SJSA1 (cell line): ENCODE measurements around the gene CDYL. TPM values are rescaled to one million over a fixed set of nuclear protein-coding genes. Genes with fewer than 3 reads are reported as not detected.

ENCODE experiments used
- DNase-seq, 2 experiments: peaks; one replicate each; pipeline ENCODE4 v3.0.0-alpha.2; 2015 to 2020; ENCODE audit warnings: low spot score in 2 of 2, low read depth in 1 of 2
- H3K27ac ChIP-seq: fragments of 250-450 bp; sonication (Bioruptor Pico); 2 replicates; pipeline ENCODE4 v1.5.1; 2020; ENCODE audit warnings: mild to moderate bottlenecking, moderate library complexity
- H3K27me3 ChIP-seq: fragments of 250-450 bp; sonication (Bioruptor Pico); replicated peaks from 2 replicates; pipeline ENCODE4 v1.5.1; 2020; ENCODE audit warnings: mild to moderate bottlenecking, moderate library complexity
- H3K36me3 ChIP-seq: fragments of 250-450 bp; sonication (Bioruptor Pico); 2 replicates; pipeline ENCODE4 v1.5.1; 2020; ENCODE audit warnings: mild to moderate bottlenecking
- H3K4me1 ChIP-seq: fragments of 250-450 bp; sonication (Bioruptor Pico); replicated peaks from 2 replicates; pipeline ENCODE4 v1.6.1; 2021; ENCODE audit warnings: mild to moderate bottlenecking
- H3K4me3 ChIP-seq: fragments of 250-450 bp; sonication (Bioruptor Pico); 2 replicates; pipeline ENCODE4 v1.5.1; 2020; ENCODE audit warnings: mild to moderate bottlenecking
- H3K9me3 ChIP-seq: fragments of 250-450 bp; sonication (Bioruptor Pico); replicated peaks from 2 replicates; pipeline ENCODE4 v1.5.1; 2020; ENCODE audit warnings: mild to moderate bottlenecking
- total RNA-seq: library from RNA; depleted of rRNA; stranded (reverse); fragments of >200 nt; shearing (Covaris generic); gene quantifications from 2 replicates; pipeline ENCODE4 v1.2.3, GENCODE V29; 2014

CDYL gene
- total RNA-seq, 1 experiment from 2014 or later, result 36.1 TPM

GRCh38 chr6:4870821-4871494, 94.8 kb downstream of the CDYL start:
- H3K4me3 ChIP-seq, result no peak overlapping the region
- no peaks in the 10 kb centered on the region for H3K27me3 ChIP-seq
- no peaks in the 10 kb centered on the region for H3K9me3 ChIP-seq
- DNase-seq, result peak in 1 of 2 experiments; percentile 19
- H3K27ac ChIP-seq, result no peak overlapping the region
- H3K36me3 ChIP-seq, result no peaks in the 10 kb centered on the region
- peaks cover 8% of the 10 kb centered on the region for H3K4me1 ChIP-seq

- Histone ChIP-seq H3K27me3 (no peaks in the 10 kb centered on the region), H3K36me3 (no peaks in the 10 kb centered on the region), H3K4me3 (no peak overlapping the region), H3K9me3 (no peaks in the 10 kb centered on the region), H3K4me1 (peaks cover 8% of the 10 kb centered on the region), H3K27ac (no peak overlapping the region)
- no peak for DNase-seq
Observed at GRCh38 chr6:4871825-4872224, 95.6 kb downstream of the CDYL start.

- Histone ChIP-seq H3K4me1 (peaks cover 8% of the 10 kb centered on the region), H3K27ac (no peak overlapping the region), H3K36me3 (no peaks in the 10 kb centered on the region), H3K4me3 (no peak overlapping the region), H3K27me3 (no peaks in the 10 kb centered on the region), H3K9me3 (no peaks in the 10 kb centered on the region)
- DNase-seq, result no peak
Observed at GRCh38 chr6:4872841-4873240, 96.6 kb downstream of the CDYL start.

GRCh38 chr6:4873928-4874327, 97.7 kb downstream of the CDYL start:
- H3K36me3 ChIP-seq, result no peaks in the 10 kb centered on the region
- H3K9me3 ChIP-seq, result no peaks in the 10 kb centered on the region
- no peaks in the 10 kb centered on the region for H3K27me3 ChIP-seq
- H3K4me3 ChIP-seq, result no peak overlapping the region
- no peak overlapping the region for H3K27ac ChIP-seq
- DNase-seq, result no peak
- peaks cover 8% of the 10 kb centered on the region for H3K4me1 ChIP-seq

- no peak for DNase-seq
- H3K36me3 ChIP-seq, result no peaks in the 10 kb centered on the region
- H3K4me1 ChIP-seq, result peaks cover 8% of the 10 kb centered on the region; the same call in 1 of the 2 replicates
- no peaks in the 10 kb centered on the region for H3K9me3 ChIP-seq
- no peak overlapping the region for H3K4me3 ChIP-seq
- no peak overlapping the region for H3K27ac ChIP-seq
- H3K27me3 ChIP-seq, result no peaks in the 10 kb centered on the region
Observed at GRCh38 chr6:4879741-4880275, 103.6 kb downstream of the CDYL start.

GRCh38 chr6:4880363-4880762, 104.2 kb downstream of the CDYL start:
- H3K4me1 ChIP-seq, result peaks cover 8% of the 10 kb centered on the region; the same call in 1 of the 2 replicates
- DNase-seq, result no peak
- H3K27me3 ChIP-seq, result no peaks in the 10 kb centered on the region
- H3K36me3 ChIP-seq, result no peaks in the 10 kb centered on the region
- H3K9me3 ChIP-seq, result no peaks in the 10 kb centered on the region
- no peak overlapping the region for H3K4me3 ChIP-seq
- no peak overlapping the region for H3K27ac ChIP-seq

- Histone ChIP-seq H3K4me1 (peaks cover 8% of the 10 kb centered on the region; the same call in 1 of the 2 replicates), H3K27ac (no peak overlapping the region), H3K36me3 (no peaks in the 10 kb centered on the region), H3K9me3 (no peaks in the 10 kb centered on the region; the same call in 1 of the 2 replicates), H3K4me3 (no peak overlapping the region), H3K27me3 (no peaks in the 10 kb centered on the region)
- DNase-seq, result no peak
Observed at GRCh38 chr6:4883298-4883697, 107.1 kb downstream of the CDYL start.

GRCh38 chr6:4884646-4885340, 108.6 kb downstream of the CDYL start:
- Histone ChIP-seq H3K4me3 (no peak overlapping the region), H3K4me1 (peaks cover 8% of the 10 kb centered on the region; the same call in 1 of the 2 replicates), H3K27ac (no peak overlapping the region), H3K27me3 (no peaks in the 10 kb centered on the region), H3K9me3 (no peaks in the 10 kb centered on the region; the same call in 1 of the 2 replicates), H3K36me3 (no peaks in the 10 kb centered on the region)
- no peak for DNase-seq

- no peak overlapping the region for H3K4me3 ChIP-seq
- H3K9me3 ChIP-seq, result no peaks in the 10 kb centered on the region; the same call in 1 of the 2 replicates
- DNase-seq, result no peak
Observed at GRCh38 chr6:4885341-4885933, 109.2 kb downstream of the CDYL start.

GRCh38 chr6:4888841-4889240, 112.6 kb downstream of the CDYL start:
- no peaks in the 10 kb centered on the region for H3K27me3 ChIP-seq
- no peak overlapping the region for H3K27ac ChIP-seq
- H3K36me3 ChIP-seq, result peaks cover 13% of the 10 kb centered on the region; the same call in 1 of the 2 replicates
- H3K4me3 ChIP-seq, result no peak overlapping the region
- no peaks in the 10 kb centered on the region for H3K4me1 ChIP-seq
- DNase-seq, result no peak
- H3K9me3 ChIP-seq, result no peaks in the 10 kb centered on the region; the same call in 1 of the 2 replicates

More at GRCh38 chr6:4885341-4885933, 109.2 kb downstream of the CDYL start:
- no peak overlapping the region for H3K27ac ChIP-seq
- no peaks in the 10 kb centered on the region for H3K27me3 ChIP-seq
- H3K4me1 ChIP-seq, result peaks cover 2% of the 10 kb centered on the region; the same call in 1 of the 2 replicates
- H3K36me3 ChIP-seq, result no peaks in the 10 kb centered on the region

- no peaks in the 10 kb centered on the region for H3K27me3 ChIP-seq
- no peak for DNase-seq
- H3K36me3 ChIP-seq, result peaks cover 22% of the 10 kb centered on the region; the same call in 1 of the 2 replicates
- no peaks in the 10 kb centered on the region; the same call in 1 of the 2 replicates for H3K9me3 ChIP-seq
- H3K4me1 ChIP-seq, result no peaks in the 10 kb centered on the region
- H3K4me3 ChIP-seq, result no peak overlapping the region
- no peak overlapping the region for H3K27ac ChIP-seq
Observed at GRCh38 chr6:4889701-4890100, 113.5 kb downstream of the CDYL start.

- no peaks in the 10 kb centered on the region for H3K4me1 ChIP-seq
- H3K36me3 ChIP-seq, result peaks cover 22% of the 10 kb centered on the region; the same call in 1 of the 2 replicates
- no peaks in the 10 kb centered on the region for H3K27me3 ChIP-seq
- no peak overlapping the region for H3K4me3 ChIP-seq
- DNase-seq, result no peak
- no peak overlapping the region for H3K27ac ChIP-seq
- no peaks in the 10 kb centered on the region; the same call in 1 of the 2 replicates for H3K9me3 ChIP-seq
Observed at GRCh38 chr6:4890191-4890590, 114.0 kb downstream of the CDYL start.

- no peak overlapping the region for H3K27ac ChIP-seq
- no peaks in the 10 kb centered on the region for H3K4me1 ChIP-seq
- H3K4me3 ChIP-seq, result no peak overlapping the region
- H3K9me3 ChIP-seq, result no peaks in the 10 kb centered on the region; the same call in 1 of the 2 replicates
- H3K36me3 ChIP-seq, result peaks cover 24% of the 10 kb centered on the region
- no peaks in the 10 kb centered on the region for H3K27me3 ChIP-seq
- DNase-seq, result no peak
Observed at GRCh38 chr6:4890627-4891026, 114.4 kb downstream of the CDYL start.
